ENCODE data around the gene VPS4A. TPM values are rescaled to one million over a fixed set of nuclear protein-coding genes. Genes with fewer than 3 reads are reported as not detected.

The VPS4A gene
- total and polyA plus RNA-seq, 2 donors (not counting 1 experiment from before 2014, with no cell fraction given), result 33.1 to 43.8 TPM

DNA sequence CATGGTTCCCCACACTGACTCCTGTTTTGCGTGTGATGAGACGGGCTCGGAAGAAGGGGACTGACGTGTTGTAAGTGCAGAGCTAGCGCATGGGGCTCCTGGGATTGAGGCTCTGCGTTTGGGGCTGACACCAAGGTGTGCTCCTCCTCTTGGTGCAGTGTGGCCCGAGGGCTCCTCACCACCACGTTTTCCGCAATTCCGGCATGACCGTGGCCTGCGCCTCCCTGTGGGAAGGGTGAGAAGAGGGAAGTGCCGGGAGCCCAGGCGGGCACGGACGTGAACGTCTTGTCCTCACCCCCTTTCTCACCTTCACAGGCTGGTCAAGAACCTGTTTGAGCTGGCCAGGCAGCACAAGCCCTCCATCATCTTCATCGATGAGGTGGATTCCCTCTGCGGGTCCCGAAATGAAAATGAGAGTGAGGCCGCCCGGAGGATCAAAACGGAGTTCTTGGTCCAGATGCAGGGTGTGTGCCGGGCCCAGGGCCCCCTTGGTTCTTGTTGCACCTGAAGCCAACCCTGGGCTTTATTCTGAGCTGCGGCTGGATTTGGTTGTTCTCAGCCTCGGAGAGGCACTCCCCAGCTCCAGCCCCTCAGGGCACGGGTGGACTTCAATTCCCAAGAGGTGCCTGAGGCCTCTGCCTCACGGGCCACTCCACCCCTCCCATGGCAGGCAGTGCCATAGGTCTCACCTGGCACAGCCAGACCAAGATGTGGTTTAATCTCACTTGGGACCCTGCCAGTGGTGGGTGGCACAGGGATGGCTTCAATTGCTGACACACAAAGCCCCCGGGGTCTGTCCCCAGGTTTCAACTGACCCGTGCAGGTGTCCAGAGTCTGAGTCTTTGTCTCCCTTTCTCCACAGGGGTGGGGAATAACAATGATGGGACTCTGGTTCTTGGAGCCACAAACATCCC is 8.9 kb downstream of the VPS4A start:
- no peak overlapping the region for H3K4me2 ChIP-seq (replicated peaks; ENCODE audit: low read depth, low read length, poor library complexity, severe bottlenecking)
- H3K27me3 ChIP-seq (replicated peaks in 1 of 4; ENCODE audit: control extremely low read depth in 1 of 4, control insufficient read depth in 3 of 4, insufficient read depth in 4 of 4, low read length in 3 of 4), result no peaks in the 10 kb centered on the region
- ATAC-seq (ENCODE audit: low read depth) (no peak), DNase-seq (no peak)
- Mint-ChIP-seq H3K4me1 (peaks cover 6% of the 10 kb centered on the region), H3K27ac (peak overlapping the region; percentile 10), H3K27me3 (no peaks in the 10 kb centered on the region), H3K4me3 (no peak overlapping the region), H3K9me3 (ENCODE audit: insufficient read depth) (no peaks in the 10 kb centered on the region)
- ChIA-PET POLR2A (no interaction called here), CTCF (no interaction called here)
- no peak overlapping the region for H3K9ac ChIP-seq (ENCODE audit: low read length)
- TF ChIP-seq EZH2 (IDR thresholded peaks at IDR 0.05; ENCODE audit: borderline replicate concordance, insufficient read depth, low read depth, low read length, poor library complexity, severe bottlenecking) (no peak), CTCF (IDR thresholded peaks at IDR 0.05) (no peak)
- H3K36me3 ChIP-seq (replicated peaks in 1 of 2; ENCODE audit: control extremely low read depth in 1 of 2, control insufficient read depth in 1 of 2, extremely low read depth in 1 of 2, insufficient read depth in 2 of 2, low read length in 1 of 2), result peaks cover 2 to 84% of the 10 kb centered on the region in 2 experiments
- H3K4me3 ChIP-seq (ENCODE audit: control extremely low read depth in 1 of 5, extremely low read depth in 1 of 5, insufficient read depth in 1 of 5, low read depth in 2 of 5, low read length in 4 of 5), result no peak overlapping the region
- intact Hi-C loops (cut with micrococcal nuclease), result loop anchor here (10.0 kb wide), 1 partner anchor 785 kb away; the partner anchor contains the start of gene ZFP90
- H2AFZ ChIP-seq (ENCODE audit: insufficient read depth, low read depth, low read length, poor library complexity, severe bottlenecking), result no peak overlapping the region
- H3K4me1 ChIP-seq (ENCODE audit: control insufficient read depth in 2 of 2, insufficient read depth in 2 of 2, low read length in 2 of 2), result no peaks in the 10 kb centered on the region
- no peak overlapping the region for H3K27ac ChIP-seq (ENCODE audit: low read length in 2 of 2)
- WGBS (ENCODE audit: insufficient coverage), result 97% methylated on average over 25 of the region's 30 CpGs
- peaks cover 81% of the 10 kb centered on the region for H3K79me2 ChIP-seq (ENCODE audit: control insufficient read depth, insufficient read depth, low read length)
- H4K20me1 ChIP-seq (ENCODE audit: control insufficient read depth, insufficient read depth, low read length, poor library complexity, severe bottlenecking), result peaks cover 93% of the 10 kb centered on the region
- H3K9me3 ChIP-seq (ENCODE audit: control extremely low read depth in 1 of 3, control insufficient read depth in 2 of 3, insufficient read depth in 1 of 3, low read length in 2 of 3), result no peaks in the 10 kb centered on the region

GRCh38 chr16:69320740-69321073 is 9.6 kb downstream of the VPS4A start:
- H3K27ac ChIP-seq (ENCODE audit: low read length in 2 of 2), result no peak overlapping the region
- H3K9me3 ChIP-seq (ENCODE audit: control extremely low read depth in 1 of 3, control insufficient read depth in 2 of 3, insufficient read depth in 1 of 3, low read length in 2 of 3), result no peaks in the 10 kb centered on the region
- TF ChIP-seq EZH2 (IDR thresholded peaks at IDR 0.05; ENCODE audit: borderline replicate concordance, insufficient read depth, low read depth, low read length, poor library complexity, severe bottlenecking) (no peak), CTCF (IDR thresholded peaks at IDR 0.05) (no peak)
- no peak overlapping the region for H3K4me2 ChIP-seq (replicated peaks; ENCODE audit: low read depth, low read length, poor library complexity, severe bottlenecking)
- H3K79me2 ChIP-seq (ENCODE audit: control insufficient read depth, insufficient read depth, low read length), result peaks cover 79% of the 10 kb centered on the region
- no peaks in the 10 kb centered on the region for H3K27me3 Mint-ChIP-seq
- no peak overlapping the region for H3K4me3 ChIP-seq (ENCODE audit: control extremely low read depth in 1 of 5, extremely low read depth in 1 of 5, insufficient read depth in 1 of 5, low read depth in 2 of 5, low read length in 4 of 5)
- H3K27me3 ChIP-seq (replicated peaks in 1 of 4; ENCODE audit: control extremely low read depth in 1 of 4, control insufficient read depth in 3 of 4, insufficient read depth in 4 of 4, low read length in 3 of 4), result no peaks in the 10 kb centered on the region
- H4K20me1 ChIP-seq (ENCODE audit: control insufficient read depth, insufficient read depth, low read length, poor library complexity, severe bottlenecking), result peaks cover 90% of the 10 kb centered on the region
- H3K9ac ChIP-seq (ENCODE audit: low read length), result no peak overlapping the region
- no peaks in the 10 kb centered on the region for H3K9me3 Mint-ChIP-seq (ENCODE audit: insufficient read depth)
- CTCF ChIA-PET, result no interaction called here
- H3K4me1 ChIP-seq (ENCODE audit: control insufficient read depth in 2 of 2, insufficient read depth in 2 of 2, low read length in 2 of 2), result no peaks in the 10 kb centered on the region
- intact Hi-C loops (cut with micrococcal nuclease), result no loop called here
- DNase-seq (no peak), ATAC-seq (ENCODE audit: low read depth) (no peak)
- no peak overlapping the region for H3K4me3 Mint-ChIP-seq
- peaks cover 7% of the 10 kb centered on the region for H3K4me1 Mint-ChIP-seq
- H3K36me3 ChIP-seq (replicated peaks in 1 of 2; ENCODE audit: control extremely low read depth in 1 of 2, control insufficient read depth in 1 of 2, extremely low read depth in 1 of 2, insufficient read depth in 2 of 2, low read length in 1 of 2), result peaks cover 1 to 80% of the 10 kb centered on the region in 2 experiments
- H3K27ac Mint-ChIP-seq, result no peak overlapping the region
- WGBS (ENCODE audit: insufficient coverage), result 93% methylated on average over 13 of the region's 13 CpGs
- POLR2A ChIA-PET, result no interaction called here
- no peak overlapping the region for H2AFZ ChIP-seq (ENCODE audit: insufficient read depth, low read depth, low read length, poor library complexity, severe bottlenecking)

Data from B cell (primary cell).